GM12878 (cell line): ENCODE results near the gene C12orf56. TPM values are rescaled to one million over a fixed set of nuclear protein-coding genes. Genes with fewer than 3 reads are reported as not detected.

ENCODE experiments used
- ATAC-seq: fragments of 200-7000 bp; cut with Tn5 transposase; 3 replicates; pipeline ENCODE4 v1.9.1; 2020; ENCODE audit warnings: mild to moderate bottlenecking, moderate library complexity
- BruUV-seq: library from RNA; stranded (reverse); fragments of 400-500 nt; replicated peaks from 2 replicates; lab custom pipeline; 2021; lab: Mats Ljungman, UMichigan
- CTCF ChIA-PET: fragments of 300-600 bp; sonication (Branson Sonifier 250); formaldehyde crosslinking; extraction: SDS; loops from one replicate; lab custom pipeline; 2021; ENCODE audit warnings: inconsistent platforms; lab: Yijun Ruan, JAX
- POLR2A ChIA-PET: fragments of 350-600 bp; formaldehyde crosslinking; extraction: SDS; loops from one replicate; lab custom pipeline; 2021; ENCODE audit warnings: inconsistent platforms; lab: Charles Lee
- RAD21 ChIA-PET: fragments of 300-600 bp; sonication (Branson Sonifier 250); formaldehyde crosslinking; loops from one replicate; lab custom pipeline; 2023; ENCODE audit warnings: antibody characterized with exemption; ENCODE audit not compliant: unreplicated experiment; lab: Charles Lee
- SMC1A ChIA-PET: fragments of 300-600 bp; sonication (Branson Sonifier 250); formaldehyde crosslinking; loops from one replicate; lab custom pipeline; 2023; ENCODE audit not compliant: unreplicated experiment, uncharacterized antibody; lab: Charles Lee
- DNase-seq: peaks from one replicate; pipeline ENCODE4 v3.0.0-alpha.2; 2011; ENCODE audit warnings: low read depth, low spot score
- FAIRE-seq: peaks from 3 replicates; lab custom pipeline; 2011; peaks lifted over from hg19 to GRCh38; lab: Jason Lieb, UNC
- H2AFZ ChIP-seq: 2 replicates; pipeline ENCODE4 v1.6.0; 2011; ENCODE audit warnings: low read depth, low read length, control low read depth; ENCODE audit not compliant: control insufficient read depth
- H3K27ac ChIP-seq: 2 replicates; pipeline ENCODE4 v1.5.1; 2011; ENCODE audit warnings: control low read depth; ENCODE audit not compliant: control insufficient read depth, insufficient read depth
- H3K27me3 ChIP-seq, 2 experiments: replicated peaks in 1 of 2; 2 replicates each; pipeline versions ENCODE4 v1.6.0 to v1.6.1; 2011; ENCODE audit warnings: low read length in 1 of 2; ENCODE audit not compliant: control insufficient read depth in 2 of 2, insufficient read depth in 2 of 2
- H3K36me3 ChIP-seq, 2 experiments: 2 replicates each; pipeline ENCODE4 v1.5.1; 2011; ENCODE audit warnings: low read length in 1 of 2; ENCODE audit not compliant: control insufficient read depth in 2 of 2, insufficient read depth in 2 of 2
- H3K4me1 ChIP-seq: 2 replicates; pipeline ENCODE4 v1.6.1; 2011; ENCODE audit warnings: mild to moderate bottlenecking, low read length, moderate library complexity, mixed read lengths; ENCODE audit not compliant: control insufficient read depth, insufficient read depth
- H3K4me2 ChIP-seq: 2 replicates; pipeline ENCODE4 v1.6.0; 2011; ENCODE audit warnings: control low read depth; ENCODE audit not compliant: control insufficient read depth, insufficient read depth
- H3K4me3 ChIP-seq: fragments of 200-600 bp; sonication (generic); 2 replicates; pipeline ENCODE4 v1.5.1; 2016
- H3K79me2 ChIP-seq: 2 replicates; pipeline ENCODE4 v1.6.0; 2011; ENCODE audit warnings: low read length; ENCODE audit not compliant: control insufficient read depth, insufficient read depth
- H3K9ac ChIP-seq: 2 replicates; pipeline ENCODE4 v1.8.0; 2011; ENCODE audit warnings: low read length, control low read depth, mixed read lengths; ENCODE audit not compliant: control insufficient read depth, insufficient read depth
- H3K9me3 ChIP-seq: replicated peaks from 3 replicates; pipeline ENCODE4 v1.5.1; 2011; ENCODE audit warnings: mild to moderate bottlenecking, low read length; ENCODE audit not compliant: control insufficient read depth, insufficient read depth
- H4K20me1 ChIP-seq: 2 replicates; pipeline ENCODE4 v1.6.0; 2011; ENCODE audit not compliant: control insufficient read depth, insufficient read depth
- BRCA1 ChIP-seq: IDR thresholded peaks from 2 replicates; pipeline ENCODE4 v1.6.1; 2011; ENCODE audit warnings: low read depth, low read length, improper control_type of control experiment
- CBFB ChIP-seq: IDR thresholded peaks from 2 replicates; pipeline ENCODE4 v1.6.1; 2016; ENCODE audit warnings: antibody characterized with exemption, low read depth
- CBX5 ChIP-seq: sonication (generic); IDR thresholded peaks from 2 replicates; pipeline ENCODE4 v1.6.1; 2016; ENCODE audit warnings: low read depth, moderate library complexity, mild to moderate bottlenecking, inconsistent platforms
- CHD2 ChIP-seq: IDR thresholded peaks from 2 replicates; pipeline ENCODE4 v1.6.1; 2011; ENCODE audit warnings: low read depth, low read length, improper control_type of control experiment, borderline replicate concordance
- CREB1 ChIP-seq: IDR thresholded peaks from 2 replicates; pipeline ENCODE4 v1.6.1; 2012; ENCODE audit warnings: low read depth, mild to moderate bottlenecking, inconsistent platforms
- FOXK2 ChIP-seq: fragments of 450-650 bp; IDR thresholded peaks from 2 replicates; pipeline ENCODE4 v1.6.1; 2017; ENCODE audit warnings: mild to moderate bottlenecking, moderate library complexity
- GABPA ChIP-seq: IDR thresholded peaks from 2 replicates; pipeline ENCODE4 v1.6.1; 2014; ENCODE audit warnings: antibody characterized with exemption, low read depth, mild to moderate bottlenecking, inconsistent platforms
- HSF1 ChIP-seq: fragments of 150-350 bp; IDR thresholded peaks from 2 replicates; pipeline ENCODE4 v1.6.1; 2014; ENCODE audit warnings: mild to moderate bottlenecking, low read depth, low read length
- JUNB ChIP-seq: IDR thresholded peaks from 2 replicates; pipeline ENCODE4 v1.6.1; 2016; ENCODE audit warnings: antibody characterized with exemption, mild to moderate bottlenecking
- MEF2B ChIP-seq: fragments of 450-650 bp; IDR thresholded peaks from 2 replicates; pipeline ENCODE4 v1.6.1; 2018; ENCODE audit warnings: mild to moderate bottlenecking, moderate library complexity; ENCODE audit not compliant: partially characterized antibody, poor library complexity, severe bottlenecking
- NFIC ChIP-seq: IDR thresholded peaks from 2 replicates; pipeline ENCODE4 v1.6.1; 2012; ENCODE audit warnings: low read depth, mild to moderate bottlenecking, inconsistent platforms, low read length, moderate library complexity
- RELB ChIP-seq: fragments of 450-650 bp; IDR thresholded peaks from 2 replicates; pipeline ENCODE4 v1.6.1; 2017; ENCODE audit warnings: low read depth, mild to moderate bottlenecking, moderate library complexity
- SMAD5 ChIP-seq: IDR thresholded peaks from 2 replicates; pipeline ENCODE4 v1.6.1; 2016; ENCODE audit warnings: antibody characterized with exemption, low read depth
- SREBF2 ChIP-seq: IDR thresholded peaks from 2 replicates; pipeline ENCODE4 v1.6.1; 2012; ENCODE audit warnings: mild to moderate bottlenecking, low read length
- ZNF207 ChIP-seq: fragments of 450-650 bp; IDR thresholded peaks from 2 replicates; pipeline ENCODE4 v1.6.1; 2014; ENCODE audit warnings: antibody characterized with exemption, mild to moderate bottlenecking, borderline replicate concordance
- ZNF217 ChIP-seq: fragments of 450-650 bp; IDR thresholded peaks from 2 replicates; pipeline ENCODE4 v1.6.1; 2017; ENCODE audit warnings: antibody characterized with exemption, mild to moderate bottlenecking
- WGBS: methylation state at CpG from one replicate; pipeline ENCODE4 v1.1.6; 2016; ENCODE audit warnings: low lambda C conversion rate; ENCODE audit not compliant: insufficient replicate concordance, insufficient coverage; ENCODE audit errors: missing lambda C conversion rate; 5-methylcytosine and 5-hydroxymethylcytosine counted together
- in situ Hi-C: fragments of 300-500 bp; cut with MboI; formaldehyde crosslinking; loops from 9 replicates; pipeline ENCODE4 v1.14.3; 2018; ENCODE audit warnings: mixed read lengths
- intact Hi-C: fragments of 100-400 bp; cut with micrococcal nuclease; formaldehyde crosslinking; loops from one replicate; pipeline ENCODE4 v1.14.2; 2022; ENCODE audit not compliant: unreplicated experiment
- polyA plus RNA-seq, 11 experiments: library from polyadenylated mRNA; depleted of rRNA in 4 of 11; unstranded in 6 of 11; stranded (reverse) in 5 of 11; fragments of >200 nt; fragmentation: Nextera tagmentation in 4 of 11; fragmentation: Illumina TruSeq in 1 of 11; extraction: Ambion mirVana in 4 of 11; extraction: Trizol in 1 of 11; gene quantifications; 1 replicate in 1 of 11; 2 replicates in 10 of 11; pipeline versions ENCODE4 v1.2.1 to v1.2.3, GENCODE V29; 2011 to 2016; ENCODE audit warnings: inconsistent platforms in 2 of 11, missing spikeins in 2 of 11, low read depth in 1 of 11
- total RNA-seq, 4 experiments: library from RNA; depleted of rRNA in 3 of 4; stranded (reverse); fragments of >200 nt in 3 of 4; fragmentation: Illumina TruSeq in 1 of 4; extraction: Trizol in 1 of 4; gene quantifications; 2 replicates each; pipeline versions ENCODE4 v1.2.1 to v1.2.3, GENCODE V29; 2013 to 2021

Gene C12orf56
- total and polyA plus RNA-seq, 10 of the 15 experiments (the other 5 are each of a cell fraction or from before 2014, with no cell fraction given): not detected

DNA sequence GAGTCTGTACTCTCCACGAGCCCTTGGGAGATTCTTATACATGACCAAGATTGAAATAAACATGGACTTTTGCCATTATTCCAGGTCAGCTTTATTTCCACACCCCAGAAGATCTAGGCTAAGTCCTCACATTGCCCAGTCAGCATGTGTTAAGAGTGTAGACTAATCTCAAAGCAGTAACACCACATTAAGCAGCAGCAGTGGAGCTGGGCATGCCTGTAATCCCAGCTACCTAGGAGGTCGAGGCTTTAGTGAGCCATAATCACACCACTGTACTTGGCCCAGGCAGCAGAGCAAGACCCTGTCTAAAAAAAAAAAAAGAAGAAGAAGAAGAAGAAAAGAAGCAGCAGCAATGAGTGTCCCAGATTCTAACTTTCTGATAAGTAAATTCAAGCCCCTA lies 65.5 kb downstream of the C12orf56 start:
- no peak overlapping the region for H3K4me2 ChIP-seq
- ChIA-PET SMC1A (no interaction called here), RAD21 (no interaction called here), CTCF (no interaction called here), POLR2A (no interaction called here)
- no peak for ATAC-seq
- no peaks in the 10 kb centered on the region for H3K27me3 ChIP-seq
- no peak overlapping the region for H3K9ac ChIP-seq
- in situ Hi-C loops: no loop called here
- H2AFZ ChIP-seq: no peak overlapping the region
- no peak for TF ChIP-seq CBX5
- no peak for TF ChIP-seq CREB1
- TF ChIP-seq NFIC: no peak
- 0% methylated on average over 2 of the region's 2 CpGs for WGBS
- intact Hi-C loops: no loop called here
- FAIRE-seq: no peak
- H3K4me3 ChIP-seq: no peak overlapping the region
- DNase-seq: no peak
- no peak overlapping the region for H3K27ac ChIP-seq
- H3K4me1 ChIP-seq: no peaks in the 10 kb centered on the region
- H3K79me2 ChIP-seq: no peaks in the 10 kb centered on the region
- no peaks in the 10 kb centered on the region for H4K20me1 ChIP-seq
- H3K36me3 ChIP-seq: no peaks in the 10 kb centered on the region
- BruUV-seq: no TSS peak
- H3K9me3 ChIP-seq: no peaks in the 10 kb centered on the region; the same call in 2 of the 3 replicates

- SMC1A ChIA-PET: interaction anchor here (0.9 to 1.2 kb wide), 3 partner anchors 20 to 39 kb away, joined by 3 read pairs; no protein-coding TSS in a partner anchor
- H3K9me3 ChIP-seq: no peaks in the 10 kb centered on the region; the same call in 2 of the 3 replicates
- no peaks in the 10 kb centered on the region for H4K20me1 ChIP-seq
- RAD21 ChIA-PET: no interaction called here
- H3K9ac ChIP-seq: no peak overlapping the region
- FAIRE-seq (no peak), DNase-seq (no peak), ATAC-seq (no peak)
- H3K27me3 ChIP-seq: no peaks in the 10 kb centered on the region
- CTCF ChIA-PET: no interaction called here
- H2AFZ ChIP-seq: no peak overlapping the region
- BruUV-seq: no TSS peak
- no peak overlapping the region for H3K4me3 ChIP-seq
- no peak overlapping the region for H3K4me2 ChIP-seq
- in situ Hi-C loops: no loop called here
- 13% methylated on average over 3 of the region's 3 CpGs for WGBS
- no peaks in the 10 kb centered on the region for H3K36me3 ChIP-seq
- no peaks in the 10 kb centered on the region for H3K79me2 ChIP-seq
- intact Hi-C loops: no loop called here
- POLR2A ChIA-PET: no interaction called here
- no peak overlapping the region for H3K27ac ChIP-seq
- no peaks in the 10 kb centered on the region; the same call in 1 of the 2 replicates for H3K4me1 ChIP-seq
- TF ChIP-seq FOXK2 (no peak), HSF1 (no peak), CHD2 (no peak), SMAD5 (no peak), ZNF217 (no peak), CBFB (no peak), NFIC (no peak), ZNF207 (no peak), BRCA1 (no peak), SREBF2 (no peak), MEF2B (no peak), GABPA (no peak), JUNB (no peak), RELB (no peak)
Observed at GRCh38 chr12:64323476-64324225, 66.9 kb downstream of the C12orf56 start.
